GM12872 (cell line): ENCODE measurements around the gene MATCAP1.

Source experiments
- TF ChIP-seq, protein P1 (sequence below): IDR thresholded peaks from 3 replicates; pipeline ENCODE4 v1.5.1; 2011; ENCODE audit warnings: low read depth, mild to moderate bottlenecking, low read length, moderate library complexity; ENCODE audit not compliant: insufficient read depth

MATCAP1 gene

GRCh38 chr16:67173808-67174705 lies 9.7 kb downstream of the MATCAP1 start:
- TF ChIP-seq, protein P1, sequence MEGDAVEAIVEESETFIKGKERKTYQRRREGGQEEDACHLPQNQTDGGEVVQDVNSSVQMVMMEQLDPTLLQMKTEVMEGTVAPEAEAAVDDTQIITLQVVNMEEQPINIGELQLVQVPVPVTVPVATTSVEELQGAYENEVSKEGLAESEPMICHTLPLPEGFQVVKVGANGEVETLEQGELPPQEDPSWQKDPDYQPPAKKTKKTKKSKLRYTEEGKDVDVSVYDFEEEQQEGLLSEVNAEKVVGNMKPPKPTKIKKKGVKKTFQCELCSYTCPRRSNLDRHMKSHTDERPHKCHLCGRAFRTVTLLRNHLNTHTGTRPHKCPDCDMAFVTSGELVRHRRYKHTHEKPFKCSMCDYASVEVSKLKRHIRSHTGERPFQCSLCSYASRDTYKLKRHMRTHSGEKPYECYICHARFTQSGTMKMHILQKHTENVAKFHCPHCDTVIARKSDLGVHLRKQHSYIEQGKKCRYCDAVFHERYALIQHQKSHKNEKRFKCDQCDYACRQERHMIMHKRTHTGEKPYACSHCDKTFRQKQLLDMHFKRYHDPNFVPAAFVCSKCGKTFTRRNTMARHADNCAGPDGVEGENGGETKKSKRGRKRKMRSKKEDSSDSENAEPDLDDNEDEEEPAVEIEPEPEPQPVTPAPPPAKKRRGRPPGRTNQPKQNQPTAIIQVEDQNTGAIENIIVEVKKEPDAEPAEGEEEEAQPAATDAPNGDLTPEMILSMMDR, result 0 out of 3 replicates have a peak, but pooled peaks have one; percentile 4

DNA sequence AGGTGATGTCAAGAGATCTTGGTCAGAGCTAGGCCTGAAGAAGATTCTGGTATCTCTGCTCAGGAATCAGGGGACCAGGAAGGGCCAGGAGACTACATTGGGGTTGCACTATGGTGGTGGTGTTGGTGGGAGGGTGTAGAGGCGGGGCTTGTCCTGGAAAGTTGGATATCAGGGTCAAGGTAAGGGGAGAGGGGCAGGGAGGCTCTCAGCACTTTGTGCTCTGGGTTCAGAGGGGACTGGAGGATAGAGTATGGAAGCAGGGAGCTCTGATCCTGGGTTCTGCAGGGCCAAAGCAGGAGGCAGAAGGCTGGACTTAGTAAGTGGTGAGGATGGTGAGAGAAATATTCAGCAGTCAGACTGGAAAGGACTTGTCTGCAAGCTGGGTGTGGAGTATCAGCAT lies 10.4 kb downstream of the MATCAP1 start:
- TF ChIP-seq, protein P1, result no peak

DNA sequence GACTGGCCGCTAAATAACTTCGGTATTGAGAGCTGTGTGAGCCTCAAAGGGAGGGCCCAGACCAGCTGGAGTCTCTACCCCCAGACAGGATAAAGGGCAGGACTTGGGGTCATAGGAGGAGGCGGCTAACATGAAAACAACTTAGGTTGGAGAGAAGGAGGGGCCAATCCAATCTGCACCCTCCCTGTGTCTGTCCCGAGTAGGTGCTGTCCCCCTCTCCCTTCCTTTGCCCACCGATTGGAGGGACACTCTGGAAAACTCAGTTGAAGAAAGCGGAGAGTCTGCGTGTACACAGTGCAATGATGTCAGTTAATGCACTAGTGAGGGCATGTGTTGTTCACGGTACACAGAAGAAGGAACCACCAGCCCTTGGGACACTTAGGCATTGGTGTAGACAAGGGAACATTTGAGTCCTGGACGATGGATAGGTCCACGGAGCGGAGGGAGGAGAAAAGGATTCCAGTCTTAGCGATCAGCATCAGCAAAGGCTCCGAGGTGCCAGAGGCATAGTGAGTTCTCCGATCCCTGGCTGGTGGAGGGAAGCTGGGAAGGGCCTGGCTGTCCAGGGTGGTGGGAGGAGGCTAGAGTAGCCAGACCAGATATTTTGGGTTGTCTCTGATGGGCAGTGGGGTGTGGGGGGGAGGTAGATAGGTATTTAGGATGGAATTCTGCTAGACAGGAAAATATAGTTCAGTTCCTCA lies 12.7 kb downstream of the MATCAP1 start:
- TF ChIP-seq, protein P1, result no peak

DNA sequence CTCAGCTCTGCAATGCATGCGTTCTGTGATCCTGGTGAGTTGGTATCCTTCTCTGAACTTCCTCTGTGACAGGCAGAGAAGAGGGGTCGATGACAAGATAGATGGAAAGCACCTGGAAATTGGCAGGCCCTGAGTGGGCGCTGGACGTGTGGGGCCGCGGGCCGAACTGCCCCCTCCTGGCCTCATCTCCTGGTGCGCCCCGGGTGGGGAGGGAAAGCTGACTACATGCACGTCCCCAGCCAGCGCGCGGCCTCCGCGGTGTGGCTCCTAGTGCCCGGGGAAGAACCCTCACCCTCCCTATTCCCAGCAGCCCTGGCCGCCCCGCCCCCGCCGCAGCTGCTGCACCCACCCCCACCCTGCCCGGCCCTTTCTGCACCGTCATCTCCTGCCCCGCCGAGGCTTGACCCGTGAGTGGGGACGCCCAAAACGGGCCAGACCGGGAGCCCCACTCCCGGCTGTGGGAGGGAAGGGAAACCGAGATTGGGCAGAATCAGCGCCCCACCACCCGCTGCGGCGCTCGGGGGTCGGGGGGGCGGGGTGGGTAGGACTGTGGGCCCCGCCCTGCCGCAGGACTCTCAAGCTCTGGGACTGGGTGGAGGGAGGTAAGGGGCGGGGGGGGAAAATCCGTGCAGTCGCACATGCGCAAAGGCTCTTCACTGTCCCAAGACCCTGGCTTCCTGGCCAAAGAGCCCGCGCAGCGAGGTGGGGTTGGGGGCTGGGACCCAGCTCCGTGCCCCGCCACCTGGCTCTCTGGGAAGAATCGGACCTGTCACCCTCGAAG lies 13.4 kb downstream of the MATCAP1 start, which contains the start of gene NOL3:
TSS of gene NOL3 (plus strand) at position 371 of the 781 bp plus-strand sequence.
- TF ChIP-seq, protein P1, result no peak

DNA sequence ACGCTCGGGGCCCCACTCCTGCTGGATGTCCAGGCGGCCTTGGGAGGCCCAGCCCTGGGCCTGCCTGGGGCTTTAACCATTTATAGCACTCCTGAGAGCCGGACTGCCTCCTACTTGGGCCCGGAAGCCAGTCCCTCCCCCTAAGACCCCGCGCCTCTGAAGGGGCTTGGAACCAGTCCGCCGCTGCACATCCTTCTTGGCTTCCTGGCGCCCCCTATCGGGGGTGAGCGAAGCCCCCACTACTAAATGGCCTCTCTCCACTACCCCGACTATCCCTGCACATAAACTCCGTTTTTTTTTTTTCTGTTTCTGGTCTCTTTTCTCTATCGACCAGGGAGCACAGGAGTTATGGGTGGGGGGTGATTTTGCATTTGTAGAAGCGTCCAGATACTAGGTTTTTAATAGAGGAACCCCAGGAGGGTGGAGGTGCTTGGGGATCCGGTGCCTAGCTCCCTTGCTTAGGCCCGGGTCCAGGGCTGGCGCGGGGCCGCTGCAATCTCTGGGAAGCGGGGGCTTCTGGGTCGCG lies 14.1 kb downstream of the MATCAP1 start:
- TF ChIP-seq, protein P1, result peak; percentile 86

DNA sequence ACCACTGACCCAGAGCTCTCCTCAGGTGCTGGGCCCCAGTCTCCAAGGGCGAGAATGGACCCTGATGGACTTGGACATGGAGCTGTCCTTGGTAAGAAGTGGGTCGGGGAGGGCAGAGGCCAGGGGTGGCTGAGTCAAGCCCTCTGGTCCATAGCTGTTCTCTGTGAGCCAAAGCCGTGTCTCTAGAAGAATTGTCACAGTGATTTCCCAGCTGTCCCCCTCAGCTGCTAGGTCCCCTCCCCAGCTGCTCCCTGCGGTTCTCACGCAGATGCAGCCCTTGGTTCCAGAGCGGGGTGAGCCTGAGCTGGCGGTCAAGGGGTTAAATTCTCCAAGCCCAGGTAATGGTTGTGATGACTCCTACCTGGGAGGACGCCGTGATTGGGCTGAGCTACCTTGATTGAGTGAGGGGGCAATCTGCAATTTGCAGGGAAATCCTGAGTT lies 14.7 kb downstream of the MATCAP1 start:
- TF ChIP-seq, protein P1, result no peak

DNA sequence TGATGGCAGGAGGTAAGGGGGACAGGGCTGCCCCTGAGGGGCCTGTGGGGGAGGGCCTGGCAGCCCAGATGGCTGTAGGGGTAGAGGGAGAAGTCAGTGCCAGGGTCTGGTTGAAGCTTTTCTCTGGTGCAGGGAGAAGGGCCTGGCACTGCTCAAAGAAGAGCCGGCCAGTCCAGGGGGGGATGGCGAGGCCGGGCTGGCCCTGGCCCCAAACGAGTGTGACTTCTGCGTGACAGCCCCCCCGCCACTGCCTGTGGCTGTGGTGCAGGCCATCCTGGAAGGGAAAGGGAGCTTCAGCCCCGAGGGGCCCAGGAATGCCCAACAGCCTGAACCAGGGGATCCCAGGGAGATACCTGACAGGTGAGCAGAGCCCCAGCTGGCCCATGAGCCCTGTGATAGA lies 16.2 kb downstream of the MATCAP1 start:
- TF ChIP-seq, protein P1, result no peak
